B cell (primary cell): ENCODE results near the gene CLEC1B. TPM values are rescaled to one million over a fixed set of nuclear protein-coding genes. Genes with fewer than 3 reads are reported as not detected.
A peak's percentile ranks its signal among the peaks of the same experiment; 100 is the strongest.

Experiments used
- ATAC-seq: fragments of 200-7000 bp; cut with Tn5 transposase; one replicate; pipeline ENCODE4 v1.10.0; 2021; ENCODE audit warnings: low read depth, mild to moderate bottlenecking, moderate number of reproducible peaks, moderate library complexity
- CTCF ChIA-PET: fragments of 350-600 bp; sonication (Branson Sonifier 250); formaldehyde crosslinking; loops from one replicate; lab custom pipeline; 2021; ENCODE audit warnings: antibody characterized with exemption, inconsistent platforms; lab: Charles Lee
- POLR2A ChIA-PET: fragments of 350-600 bp; sonication (Branson Sonifier 250); formaldehyde crosslinking; loops from one replicate; lab custom pipeline; 2021; ENCODE audit warnings: antibody characterized with exemption; lab: Charles Lee
- DNase-seq: peaks from one replicate; pipeline ENCODE4 v3.0.0; 2013
- H2AFZ ChIP-seq: 2 replicates; pipeline ENCODE4 v1.6.1; 2012; ENCODE audit warnings: mild to moderate bottlenecking, low read depth, low read length; ENCODE audit not compliant: insufficient read depth, poor library complexity, severe bottlenecking
- H3K27ac ChIP-seq, 2 donors: 1 replicate in 1 of 2; 2 replicates in 1 of 2; pipeline ENCODE4 v1.5.1; 2012 to 2013; ENCODE audit warnings: low read length in 2 of 2, mild to moderate bottlenecking in 2 of 2, moderate library complexity in 1 of 2
- H3K27me3 ChIP-seq, 4 experiments: fragments of 200-600 bp in 1 of 4; sonication (generic) in 1 of 4; replicated peaks in 1 of 4; 1 replicate in 2 of 4; 2 replicates in 2 of 4; pipeline versions ENCODE4 v1.6.1 to v1.7.0; 2013 to 2016; ENCODE audit warnings: low read length in 3 of 4, mild to moderate bottlenecking in 2 of 4, mixed read lengths in 1 of 4, moderate library complexity in 1 of 4; ENCODE audit not compliant: insufficient read depth in 4 of 4, control insufficient read depth in 3 of 4; ENCODE audit errors: control extremely low read depth in 1 of 4
- H3K36me3 ChIP-seq, 2 experiments: replicated peaks in 1 of 2; 1 replicate in 1 of 2; 2 replicates in 1 of 2; pipeline versions ENCODE4 v1.6.1 to v1.7.1; 2013; ENCODE audit warnings: low read length in 1 of 2; ENCODE audit not compliant: insufficient read depth in 2 of 2, control insufficient read depth in 1 of 2; ENCODE audit errors: control extremely low read depth in 1 of 2, extremely low read depth in 1 of 2
- H3K4me1 ChIP-seq, 2 donors: fragments of 200-600 bp in 1 of 2; sonication (generic) in 1 of 2; 1 replicate in 1 of 2; 2 replicates in 1 of 2; pipeline versions ENCODE4 v1.5.1 to v1.6.1; 2013 to 2017; ENCODE audit warnings: low read length in 2 of 2; ENCODE audit not compliant: control insufficient read depth in 2 of 2, insufficient read depth in 2 of 2
- H3K4me2 ChIP-seq: replicated peaks from 2 replicates; pipeline ENCODE3; 2012; ENCODE audit warnings: mild to moderate bottlenecking, low read depth, low read length; ENCODE audit not compliant: poor library complexity, severe bottlenecking
- H3K4me3 ChIP-seq, 5 experiments: fragments of 200-600 bp in 1 of 5; sonication (generic) in 1 of 5; 1 replicate in 3 of 5; 2 replicates in 2 of 5; pipeline versions ENCODE4 v1.5.1 to v1.7.0; 2011 to 2016; ENCODE audit warnings: low read length in 4 of 5, mild to moderate bottlenecking in 4 of 5, low read depth in 2 of 5, control low read depth in 1 of 5, moderate library complexity in 1 of 5; ENCODE audit not compliant: insufficient read depth in 1 of 5; ENCODE audit errors: control extremely low read depth in 1 of 5, extremely low read depth in 1 of 5
- H3K79me2 ChIP-seq: fragments of 200-600 bp; sonication (generic); one replicate; pipeline ENCODE4 v1.6.0; 2016; ENCODE audit warnings: low read length; ENCODE audit not compliant: control insufficient read depth, insufficient read depth
- H3K9ac ChIP-seq: fragments of 200-600 bp; sonication (generic); 2 replicates; pipeline ENCODE4 v1.6.1; 2017; ENCODE audit warnings: mild to moderate bottlenecking, low read length, moderate library complexity
- H3K9me3 ChIP-seq, 3 donors: one replicate each; pipeline versions ENCODE4 v1.6.1 to v1.7.1; 2013; ENCODE audit warnings: low read length in 2 of 3; ENCODE audit not compliant: control insufficient read depth in 2 of 3, insufficient read depth in 1 of 3; ENCODE audit errors: control extremely low read depth in 1 of 3
- H4K20me1 ChIP-seq: 2 replicates; pipeline ENCODE4 v1.6.0; 2012; ENCODE audit warnings: mild to moderate bottlenecking, low read length; ENCODE audit not compliant: insufficient read depth, control insufficient read depth, poor library complexity, severe bottlenecking
- H3K27ac Mint-ChIP-seq: one replicate; pipeline ENCODE4 v1.8.0; 2021; ENCODE audit warnings: mixed read lengths
- H3K27me3 Mint-ChIP-seq: one replicate; pipeline ENCODE4 v1.8.0; 2021; ENCODE audit warnings: mixed read lengths
- H3K4me1 Mint-ChIP-seq: one replicate; pipeline ENCODE4 v1.8.0; 2021; ENCODE audit warnings: mixed read lengths
- H3K4me3 Mint-ChIP-seq: one replicate; pipeline ENCODE4 v1.8.0; 2021; ENCODE audit warnings: mixed read lengths
- H3K9me3 Mint-ChIP-seq: one replicate; pipeline ENCODE4 v1.8.0; 2022; ENCODE audit warnings: mixed read lengths; ENCODE audit not compliant: insufficient read depth
- EZH2 ChIP-seq: IDR thresholded peaks from 2 replicates; pipeline ENCODE4 v1.6.1; 2012; ENCODE audit warnings: borderline replicate concordance, low read depth, mild to moderate bottlenecking, moderate library complexity, low read length; ENCODE audit not compliant: insufficient read depth, poor library complexity, severe bottlenecking
- WGBS: methylation state at CpG from one replicate; pipeline ENCODE4 v1.1.5; 2013; ENCODE audit warnings: missing lambda C conversion rate; ENCODE audit not compliant: insufficient coverage; 5-methylcytosine and 5-hydroxymethylcytosine counted together
- intact Hi-C: fragments of 100-400 bp; cut with micrococcal nuclease; formaldehyde crosslinking; loops from one replicate; pipeline ENCODE4 v1.10.0; 2022
- polyA plus RNA-seq: library from polyadenylated mRNA; depleted of rRNA; stranded (reverse); fragments of >200 nt; gene quantifications from 2 replicates; pipeline ENCODE4 v1.2.3, GENCODE V29; 2012
- total RNA-seq, 2 donors: library from RNA; stranded (reverse); fragments of 120-200 nt in 1 of 2; gene quantifications; 1 replicate in 1 of 2; 2 replicates in 1 of 2; pipeline versions ENCODE4 v1.2.3 to v1.2.4, GENCODE V29; 2013 to 2022
- TF ChIP-seq, protein P1 (sequence below): fragments of 200-600 bp; IDR thresholded peaks from one replicate; pipeline ENCODE4 v1.8.0; 2022; ENCODE audit warnings: antibody characterized with exemption, mild to moderate bottlenecking

The CLEC1B gene
- total and polyA plus RNA-seq, 2 donors (not counting 1 experiment from before 2014, with no cell fraction given) = not detected

GRCh38 chr12:9991876-9992275 lies 7.0 kb downstream of the CLEC1B start:
- Histone ChIP-seq H4K20me1 (no peaks in the 10 kb centered on the region), H3K9ac (no peak overlapping the region), H3K4me2 (peak overlapping the region; percentile 52), H3K36me3 (no peaks in the 10 kb centered on the region), H3K79me2 (no peaks in the 10 kb centered on the region), H3K4me3 (peak overlapping the region in 1 of 5 experiments; percentile 1), H3K27me3 (peaks cover 0 to 21% (median 6%) of the 10 kb centered on the region in 4 experiments), H3K4me1 (peaks cover 5 to 16% of the 10 kb centered on the region in 2 donors), H2AFZ (no peak overlapping the region), H3K27ac (no peak overlapping the region), H3K9me3 (no peaks in the 10 kb centered on the region)
- ChIA-PET POLR2A (no interaction called here), CTCF (interaction anchor here (0.6 kb wide), 1 partner anchor 924 kb away, joined by 5 read pairs; no protein-coding TSS in a partner anchor)
- DNase-seq (no peak), ATAC-seq (no peak)
- intact Hi-C loops = no loop called here
- no peak for TF ChIP-seq EZH2
- TF ChIP-seq, protein P1, sequence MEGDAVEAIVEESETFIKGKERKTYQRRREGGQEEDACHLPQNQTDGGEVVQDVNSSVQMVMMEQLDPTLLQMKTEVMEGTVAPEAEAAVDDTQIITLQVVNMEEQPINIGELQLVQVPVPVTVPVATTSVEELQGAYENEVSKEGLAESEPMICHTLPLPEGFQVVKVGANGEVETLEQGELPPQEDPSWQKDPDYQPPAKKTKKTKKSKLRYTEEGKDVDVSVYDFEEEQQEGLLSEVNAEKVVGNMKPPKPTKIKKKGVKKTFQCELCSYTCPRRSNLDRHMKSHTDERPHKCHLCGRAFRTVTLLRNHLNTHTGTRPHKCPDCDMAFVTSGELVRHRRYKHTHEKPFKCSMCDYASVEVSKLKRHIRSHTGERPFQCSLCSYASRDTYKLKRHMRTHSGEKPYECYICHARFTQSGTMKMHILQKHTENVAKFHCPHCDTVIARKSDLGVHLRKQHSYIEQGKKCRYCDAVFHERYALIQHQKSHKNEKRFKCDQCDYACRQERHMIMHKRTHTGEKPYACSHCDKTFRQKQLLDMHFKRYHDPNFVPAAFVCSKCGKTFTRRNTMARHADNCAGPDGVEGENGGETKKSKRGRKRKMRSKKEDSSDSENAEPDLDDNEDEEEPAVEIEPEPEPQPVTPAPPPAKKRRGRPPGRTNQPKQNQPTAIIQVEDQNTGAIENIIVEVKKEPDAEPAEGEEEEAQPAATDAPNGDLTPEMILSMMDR = no peak
- Mint-ChIP-seq H3K27me3 (peaks cover 75% of the 10 kb centered on the region), H3K27ac (no peak overlapping the region), H3K9me3 (no peaks in the 10 kb centered on the region), H3K4me3 (peak overlapping the region; percentile 40), H3K4me1 (peaks cover 12% of the 10 kb centered on the region)
- no CpG with 5 or more reads among the region's 3 CpGs for WGBS

DNA sequence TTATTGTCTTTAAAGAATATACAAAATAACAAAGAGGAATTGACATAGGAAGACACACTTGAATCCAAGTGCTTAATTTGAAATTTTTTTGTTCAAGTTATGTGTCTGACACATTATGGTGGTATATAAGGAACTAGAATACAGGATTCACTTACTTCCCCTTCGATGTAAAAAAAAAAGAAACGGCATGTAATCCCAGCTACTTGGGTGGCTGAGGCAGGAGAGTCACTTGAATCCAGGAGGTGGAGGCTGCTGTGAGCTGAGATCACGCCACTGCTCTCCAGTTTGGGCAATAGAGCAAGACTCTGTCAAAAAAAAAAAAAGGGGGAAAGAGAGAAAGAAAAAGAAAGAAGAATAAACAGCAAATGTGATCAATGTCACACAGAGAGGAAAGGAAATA lies 18.8 kb downstream of the CLEC1B start:
- Histone ChIP-seq H3K4me1 (no peaks in the 10 kb centered on the region), H3K4me3 (no peak overlapping the region), H2AFZ (no peak overlapping the region), H3K9ac (no peak overlapping the region), H3K27me3 (peaks cover 0 to 4% (median 0%) of the 10 kb centered on the region in 4 experiments), H3K4me2 (no peak overlapping the region), H3K79me2 (no peaks in the 10 kb centered on the region), H3K27ac (no peak overlapping the region), H3K36me3 (no peaks in the 10 kb centered on the region), H4K20me1 (no peaks in the 10 kb centered on the region), H3K9me3 (peaks cover 0 to 9% (median 8%) of the 10 kb centered on the region in 3 donors)
- Mint-ChIP-seq H3K9me3 (peaks cover 9% of the 10 kb centered on the region), H3K4me3 (no peak overlapping the region), H3K4me1 (no peaks in the 10 kb centered on the region), H3K27me3 (peaks cover 33% of the 10 kb centered on the region), H3K27ac (no peak overlapping the region)
- DNase-seq (no peak), ATAC-seq (no peak)
- CTCF ChIA-PET = no interaction called here
- no peak for TF ChIP-seq EZH2
- TF ChIP-seq, protein P1 = no peak
- POLR2A ChIA-PET = no interaction called here
- intact Hi-C loops = no loop called here
- 92% methylated on average over 3 of the region's 3 CpGs for WGBS
